RWPE1 (cell line): Measurements from ENCODE around the gene KRT9.
A peak's percentile ranks its signal among the peaks of the same experiment; 100 is the strongest.
"Not testable (repeated sequence)": the region's sequence is repeated elsewhere in the genome, so short reads cannot be mapped to it uniquely, and the experiment has no call there.

Experiments used
- CTCF ChIA-PET: fragments of 350-600 bp; sonication (Branson Sonifier 250); formaldehyde crosslinking; extraction: SDS; loops from one replicate; lab custom pipeline; 2021; lab: Yijun Ruan, JAX
- POLR2A ChIA-PET: fragments of 400-600 bp; formaldehyde crosslinking; extraction: SDS; loops from one replicate; lab custom pipeline; 2020; ENCODE audit warnings: antibody characterized with exemption; ENCODE audit not compliant: low non-redundant PET; lab: Yijun Ruan, JAX
- DNase-seq: peaks from one replicate; pipeline ENCODE4 v3.0.0; 2012; ENCODE audit warnings: low spot score
- H3K27ac ChIP-seq: fragments of 450-650 bp; 2 replicates; pipeline ENCODE4 v1.5.1; 2017
- CTCF ChIP-seq: fragments of 450-650 bp; conservative IDR thresholded peaks from 2 replicates; pipeline ENCODE4 v1.5.1; 2017; ENCODE audit warnings: low read depth, mild to moderate bottlenecking

KRT9 gene

GRCh38 chr17:41578538-41578937 lies 6.7 kb upstream of the KRT9 start:
- ChIA-PET POLR2A (interaction anchor here (0.5 kb wide), 1 partner anchor 27 kb away, joined by 4 read pairs; no protein-coding TSS in a partner anchor), CTCF (interaction anchor here (0.6 to 2.3 kb wide), 8 partner anchors 10 to 721 kb away, joined by 3 to 28 read pairs (median 10); no protein-coding TSS in a partner anchor)
- no peak for TF ChIP-seq CTCF
- peak overlapping the region; percentile 100 for H3K27ac ChIP-seq
- no peak for DNase-seq

GRCh38 chr17:41576740-41577139 lies 4.9 kb upstream of the KRT9 start:
- ChIA-PET POLR2A (interaction anchor here (0.6 kb wide), 1 partner anchor 66 kb away, joined by 3 read pairs; no protein-coding TSS in a partner anchor), CTCF (interaction anchor here (0.5 to 1.9 kb wide), 5 partner anchors 26 to 655 kb away, joined by 3 to 12 read pairs (median 3); no protein-coding TSS in a partner anchor)
- peak; percentile 40 for DNase-seq
- not testable (repeated sequence) for H3K27ac ChIP-seq

- H3K27ac ChIP-seq: no peak overlapping the region
- ChIA-PET POLR2A (no interaction called here), CTCF (interaction anchor here (0.7 to 2.6 kb wide), 3 partner anchors 13 to 73 kb away, joined by 4 to 12 read pairs (median 10); no protein-coding TSS in a partner anchor)
Observed at GRCh38 chr17:41575336-41575735, 3.5 kb upstream of the KRT9 start.

GRCh38 chr17:41567317-41567716 lies 4.5 kb downstream of the KRT9 start:
- CTCF ChIA-PET: interaction anchor here (0.7 kb wide), 1 partner anchor 159 kb away, joined by 3 read pairs; no protein-coding TSS in a partner anchor
- H3K27ac ChIP-seq: no peak overlapping the region
- no peak for TF ChIP-seq CTCF
- DNase-seq: no peak
- POLR2A ChIA-PET: no interaction called here

More at GRCh38 chr17:41575336-41575735, 3.5 kb upstream of the KRT9 start:
- no peak for DNase-seq
- TF ChIP-seq CTCF: no peak

- ChIA-PET POLR2A (no interaction called here), CTCF (interaction anchor here (0.6 to 0.7 kb wide), 2 partner anchors 9 to 17 kb away, joined by 3 read pairs; no protein-coding TSS in a partner anchor)
- TF ChIP-seq CTCF: no peak
- no peak for DNase-seq
- H3K27ac ChIP-seq: no peak overlapping the region
Observed at GRCh38 chr17:41565338-41565737, 6.5 kb downstream of the KRT9 start.

- CTCF ChIA-PET: interaction anchor here (1.3 kb wide), 1 partner anchor 15 kb away, joined by 5 read pairs; no protein-coding TSS in a partner anchor
- H3K27ac ChIP-seq: no peak overlapping the region
- POLR2A ChIA-PET: no interaction called here
- TF ChIP-seq CTCF: no peak
- DNase-seq: no peak
Observed at GRCh38 chr17:41563607-41564170, 8.2 kb downstream of the KRT9 start.

GRCh38 chr17:41561554-41561953 lies 10.3 kb downstream of the KRT9 start:
- H3K27ac ChIP-seq: no peak overlapping the region
- no peak for TF ChIP-seq CTCF
- POLR2A ChIA-PET: no interaction called here
- DNase-seq: no peak
- CTCF ChIA-PET: no interaction called here
